Endothelial cell of umbilical vein (primary cell): ENCODE data around the gene XXYLT1. TPM values are rescaled to one million over a fixed set of nuclear protein-coding genes. Genes with fewer than 3 reads are reported as not detected.

Source experiments
- BruUV-seq: library from RNA; stranded (reverse); fragments of 400-500 nt; replicated peaks from 2 replicates; lab custom pipeline; 2021; lab: Mats Ljungman, UMichigan
- CTCF ChIA-PET: fragments of 300-600, 350-600 bp; sonication (Branson Sonifier 250); formaldehyde crosslinking; loops from one replicate; lab custom pipeline; 2021; ENCODE audit warnings: antibody characterized with exemption, inconsistent platforms; lab: Charles Lee
- POLR2A ChIA-PET: fragments of 300-600, 350-600 bp; sonication (Branson Sonifier 250); formaldehyde crosslinking; loops from one replicate; lab custom pipeline; 2021; ENCODE audit warnings: antibody characterized with exemption, inconsistent platforms; lab: Charles Lee
- DNase-seq: peaks from one replicate; pipeline ENCODE4 v3.0.0-alpha.2; 2011; ENCODE audit warnings: low read depth, low spot score
- FAIRE-seq: peaks from 2 replicates; lab custom pipeline; 2011; peaks lifted over from hg19 to GRCh38; lab: Jason Lieb, UNC
- H2AFZ ChIP-seq: 2 replicates; pipeline ENCODE4 v1.6.0; 2012; ENCODE audit warnings: low read depth, low read length, control low read depth, inconsistent platforms
- H3K27ac ChIP-seq: 2 replicates; pipeline ENCODE4 v1.5.1; 2011; ENCODE audit warnings: low read depth, mild to moderate bottlenecking, control low read depth, low read length, moderate library complexity; ENCODE audit not compliant: insufficient read depth
- H3K27me3 ChIP-seq, 2 experiments: 2 replicates each; pipeline versions ENCODE4 v1.6.0 to v1.6.1; 2011; ENCODE audit warnings: low read length in 2 of 2, mixed read lengths in 1 of 2; ENCODE audit not compliant: control insufficient read depth in 2 of 2, insufficient read depth in 2 of 2
- H3K36me3 ChIP-seq, 2 experiments: 2 replicates in 1 of 2; 3 replicates in 1 of 2; pipeline ENCODE4 v1.5.1; 2011; ENCODE audit warnings: low read length in 2 of 2, mild to moderate bottlenecking in 1 of 2, moderate library complexity in 1 of 2; ENCODE audit not compliant: control insufficient read depth in 2 of 2, insufficient read depth in 2 of 2; ENCODE audit errors: extremely low read depth in 1 of 2
- H3K4me1 ChIP-seq: 3 replicates; pipeline ENCODE4 v1.5.1; 2011; ENCODE audit warnings: mild to moderate bottlenecking, low read length; ENCODE audit not compliant: control insufficient read depth, insufficient read depth; ENCODE audit errors: extremely low read depth
- H3K4me2 ChIP-seq: 2 replicates; pipeline ENCODE4 v1.6.1; 2011; ENCODE audit warnings: low read length, control low read depth, mixed read lengths; ENCODE audit not compliant: insufficient read depth
- H3K4me3 ChIP-seq, 3 experiments: fragments of 200-600 bp in 1 of 3; sonication (generic), shearing (Covaris generic) in 1 of 3; replicated peaks in 1 of 3; 2 replicates each; pipeline ENCODE4 v1.5.1; 2011 to 2016; ENCODE audit warnings: control low read depth in 3 of 3, low read length in 3 of 3, mild to moderate bottlenecking in 2 of 3, inconsistent platforms in 1 of 3, low read depth in 1 of 3, moderate library complexity in 1 of 3; ENCODE audit not compliant: insufficient read depth in 1 of 3
- H3K79me2 ChIP-seq: 2 replicates; pipeline ENCODE4 v1.6.0; 2012; ENCODE audit warnings: low read length, inconsistent platforms; ENCODE audit not compliant: control insufficient read depth, insufficient read depth
- H3K9ac ChIP-seq: replicated peaks from 2 replicates; pipeline ENCODE3; 2011; ENCODE audit warnings: low read length, control low read depth; ENCODE audit not compliant: insufficient read depth; ENCODE audit errors: extremely low read depth
- H3K9me1 ChIP-seq: replicated peaks from 3 replicates; pipeline ENCODE4 v1.6.0; 2011; ENCODE audit warnings: mild to moderate bottlenecking, low read length; ENCODE audit not compliant: control insufficient read depth, insufficient read depth; ENCODE audit errors: extremely low read depth
- H3K9me3 ChIP-seq: replicated peaks from 2 replicates; pipeline ENCODE4 v1.5.1; 2012; ENCODE audit warnings: low read length, inconsistent platforms; ENCODE audit not compliant: control insufficient read depth, insufficient read depth
- H4K20me1 ChIP-seq: replicated peaks from 2 replicates; pipeline ENCODE3; 2011; ENCODE audit warnings: mild to moderate bottlenecking, low read length; ENCODE audit not compliant: control insufficient read depth, insufficient read depth; ENCODE audit errors: extremely low read depth
- CTCF ChIP-seq, 2 donors: IDR thresholded peaks; 1 replicate in 1 of 2; 2 replicates in 1 of 2; pipeline ENCODE4 v1.5.1; 2011; ENCODE audit warnings: low read length in 2 of 2, mild to moderate bottlenecking in 2 of 2, moderate library complexity in 2 of 2, control low read depth in 1 of 2, inconsistent platforms in 1 of 2, low read depth in 1 of 2; ENCODE audit not compliant: insufficient read depth in 1 of 2; ENCODE audit errors: extremely low read depth in 1 of 2
- EZH2 ChIP-seq: IDR thresholded peaks from 2 replicates; pipeline ENCODE4 v1.6.1; 2012; ENCODE audit warnings: borderline replicate concordance, low read depth, mild to moderate bottlenecking, moderate library complexity, low read length, inconsistent platforms; ENCODE audit not compliant: severe bottlenecking
- FOS ChIP-seq: IDR thresholded peaks from 2 replicates; pipeline ENCODE4 v1.6.1; 2011; ENCODE audit warnings: mild to moderate bottlenecking, low read length, moderate library complexity, borderline replicate concordance; ENCODE audit not compliant: insufficient read depth
- GATA2 ChIP-seq: IDR thresholded peaks from 2 replicates; pipeline ENCODE4 v1.7.0; 2011; ENCODE audit warnings: low read depth, mild to moderate bottlenecking, moderate library complexity, mixed read lengths, low read length; ENCODE audit not compliant: insufficient read length, insufficient read depth
- JUN ChIP-seq: IDR thresholded peaks from 2 replicates; pipeline ENCODE4 v1.6.1; 2011; ENCODE audit warnings: borderline replicate concordance, low read depth; ENCODE audit not compliant: insufficient read length, insufficient read depth
- MAX ChIP-seq: IDR thresholded peaks from 2 replicates; pipeline ENCODE4 v1.6.1; 2011; ENCODE audit not compliant: insufficient read depth, insufficient read length
- MYC ChIP-seq: IDR thresholded peaks from one replicate; pipeline ENCODE4 v1.6.1; 2011; ENCODE audit warnings: mild to moderate bottlenecking, low read depth, low read length
- POLR2A ChIP-seq: IDR thresholded peaks from 2 replicates; pipeline ENCODE4 v1.6.1; 2012; ENCODE audit warnings: low read depth, mild to moderate bottlenecking, control low read depth, low read length
- POLR2AphosphoS5 ChIP-seq: IDR thresholded peaks from 2 replicates; pipeline ENCODE4 v1.6.1; 2012; ENCODE audit warnings: low read depth, mild to moderate bottlenecking, control low read depth, low read length, moderate library complexity; ENCODE audit not compliant: insufficient read depth
- dilution Hi-C: fragments of 300-500 bp; cut with MboI; formaldehyde crosslinking; loops from one replicate; pipeline ENCODE4 v1.15.0; 2019; ENCODE audit warnings: low sequenced_read_pairs; ENCODE audit not compliant: extremely low pct_ligation_motif_present
- intact Hi-C: fragments of 100-400 bp; cut with micrococcal nuclease; formaldehyde crosslinking; loops from one replicate; pipeline ENCODE4 v1.10.0; 2022
- polyA plus RNA-seq, 4 experiments: library from polyadenylated mRNA; depleted of rRNA in 3 of 4; stranded (reverse) in 3 of 4; unstranded in 1 of 4; fragments of >200 nt; gene quantifications; 2 replicates each; pipeline versions ENCODE4 v1.2.1 to v1.2.3, GENCODE V29; 2011 to 2012; ENCODE audit warnings: missing spikeins in 1 of 4
- total RNA-seq: library from RNA; stranded (reverse); gene quantifications from 2 replicates; pipeline ENCODE4 v1.2.3, GENCODE V29; 2021

Gene XXYLT1
- total and polyA plus RNA-seq, 2 donors (not counting 3 experiments of a cell fraction or from before 2014, with no cell fraction given), result 54.4 to 78.1 TPM

GRCh38 chr3:195099951-195100785, 170.8 kb downstream of the XXYLT1 start:
- no peak for TF ChIP-seq GATA2
- no peak for TF ChIP-seq POLR2A
- no peak for TF ChIP-seq FOS
- ChIA-PET POLR2A (no interaction called here), CTCF (interaction anchor here (1.2 to 2.9 kb wide), 4 partner anchors 36 to 417 kb away, joined by 3 to 14 read pairs (median 3); partner anchors contain the start of gene XXYLT1)
- H3K9me3 ChIP-seq, result no peaks in the 10 kb centered on the region
- H3K4me3 ChIP-seq, result no peak overlapping the region
- H3K27me3 ChIP-seq, result no peaks in the 10 kb centered on the region
- H4K20me1 ChIP-seq, result no peaks in the 10 kb centered on the region
- peak overlapping the region; percentile 27 for H3K27ac ChIP-seq
- H3K36me3 ChIP-seq, result peaks cover 0 to 1% of the 10 kb centered on the region in 2 experiments
- peak overlapping the region; percentile 12 for H3K9ac ChIP-seq
- no peak for FAIRE-seq
- H3K4me1 ChIP-seq, result peaks cover 48% of the 10 kb centered on the region
- dilution Hi-C loops, result loop anchor here (25.0 kb wide), 1 partner anchor 413 kb away; the partner anchor contains the start of gene FAM43A
- no peak overlapping the region for H3K4me2 ChIP-seq
- DNase-seq, result no peak
- BruUV-seq, result no TSS peak
- no peaks in the 10 kb centered on the region for H3K79me2 ChIP-seq
- no peak overlapping the region for H2AFZ ChIP-seq
- no peaks in the 10 kb centered on the region for H3K9me1 ChIP-seq
- intact Hi-C loops, result loop anchor here (5.0 kb wide), 1 partner anchor 218 kb away; no protein-coding TSS in a partner anchor

GRCh38 chr3:195098741-195099525, 172.0 kb downstream of the XXYLT1 start:
- peaks cover 36% of the 10 kb centered on the region for H3K4me1 ChIP-seq
- H2AFZ ChIP-seq, result no peak overlapping the region
- H3K9ac ChIP-seq, result no peak overlapping the region
- no peak overlapping the region for H3K4me2 ChIP-seq
- no peak overlapping the region for H3K4me3 ChIP-seq
- no peaks in the 10 kb centered on the region for H3K9me1 ChIP-seq
- no TSS peak for BruUV-seq
- TF ChIP-seq MAX (no peak), POLR2A (no peak), CTCF (IDR thresholded peaks at IDR 0.05; ENCODE audit: extremely low read depth in 1 of 2, insufficient read depth in 1 of 2, low read depth in 1 of 2, low read length in 2 of 2) (no peak), POLR2AphosphoS5 (no peak), EZH2 (no peak), MYC (no peak), FOS (no peak), JUN (no peak), GATA2 (no peak)
- FAIRE-seq (peak; percentile 62), DNase-seq (no peak)
- peaks cover 0 to 1% of the 10 kb centered on the region in 2 experiments for H3K36me3 ChIP-seq
- H3K79me2 ChIP-seq, result no peaks in the 10 kb centered on the region
- no peak overlapping the region for H3K27ac ChIP-seq
- CTCF ChIA-PET, result interaction anchor here (2.9 kb wide), 1 partner anchor 416 kb away, joined by 14 read pairs; no protein-coding TSS in a partner anchor
- intact Hi-C loops (no loop called here), dilution Hi-C loops (no loop called here)
- POLR2A ChIA-PET, result no interaction called here
- no peaks in the 10 kb centered on the region for H3K9me3 ChIP-seq
- H4K20me1 ChIP-seq, result no peaks in the 10 kb centered on the region
- H3K27me3 ChIP-seq, result no peaks in the 10 kb centered on the region
